ENCODE results near the gene CGB1. TPM values are rescaled to one million over a fixed set of nuclear protein-coding genes. Genes with fewer than 3 reads are reported as not detected.

CGB1 gene
- total RNA-seq, 4 donors from 2014 or later = not detected

GRCh38 chr19:48986211-48986610 is 50.5 kb downstream of the CGB1 start:
- Histone ChIP-seq H3K4me1 (peaks cover 0 to 18% (median 4%) of the 10 kb centered on the region in 4 donors), H3K27ac (no peak overlapping the region), H3K9me3 (no peaks in the 10 kb centered on the region), H3K4me3 (no peak overlapping the region), H3K27me3 (no peaks in the 10 kb centered on the region), H3K36me3 (peaks cover under 1 to 92% (median 24%) of the 10 kb centered on the region in 3 donors)
- WGBS, 2 donors = 87 to 95% methylated on average over 3 of the region's 3 CpGs
- TF ChIP-seq EP300 (IDR thresholded peaks at IDR 0.05) = no peak
- no peak for TF ChIP-seq CTCF (IDR thresholded peaks at IDR 0.05)
- TF ChIP-seq POLR2A (IDR thresholded peaks at IDR 0.05) = no peak
- DNase-seq (ENCODE audit: low spot score in 2 of 2) = no peak

- peaks cover 0 to 13% (median 0%) of the 10 kb centered on the region in 4 donors for H3K4me1 ChIP-seq
- no peak overlapping the region for H3K27ac ChIP-seq
- TF ChIP-seq CTCF (IDR thresholded peaks at IDR 0.05) = no peak
- no peak for TF ChIP-seq POLR2A (IDR thresholded peaks at IDR 0.05)
- TF ChIP-seq EP300 (IDR thresholded peaks at IDR 0.05) = no peak
- H3K9me3 ChIP-seq = no peaks in the 10 kb centered on the region
- DNase-seq (ENCODE audit: low spot score in 2 of 2) = no peak
- WGBS, 2 donors = 94 to 95% methylated on average over 13 of the region's 13 CpGs
- H3K36me3 ChIP-seq = peaks cover 3 to 97% (median 24%) of the 10 kb centered on the region in 3 donors
- no peak overlapping the region for H3K4me3 ChIP-seq
- no peaks in the 10 kb centered on the region for H3K27me3 ChIP-seq
Observed at GRCh38 chr19:48985711-48986110, 51.0 kb downstream of the CGB1 start.

Small RNAs within 50 kb of the gene (small RNA-seq; reads per million reads assigned to genes)
- gene MIR6798 (not detected), gene RN7SL708P (not detected)

Other genes starting within 250 kb of the CGB1 start
- gene BCAT2, start 225.9 kb downstream of the CGB1 start, total RNA-seq = 100 to 1,000 TPM in 1 of 4 donors, 10 to 100 TPM in 3; 75.8 to 108 (median 88.3) TPM
- gene HSD17B14, start 200.4 kb downstream of the CGB1 start, total RNA-seq = 10 to 100 TPM; 20.1 to 34.5 (median 26.3) TPM
- gene PLEKHA4, start 168.3 kb downstream of the CGB1 start, total RNA-seq = 100 to 1,000 TPM; 211 to 444 (median 282) TPM
- gene PPP1R15A, start 164.5 kb downstream of the CGB1 start, total RNA-seq = 100 to 1,000 TPM in 2 of 4 donors, 10 to 100 TPM in 2; 81.0 to 171 (median 101) TPM
- gene TULP2, start 138.2 kb downstream of the CGB1 start, total RNA-seq = 1 to 10 TPM in 1 of 4 donors, under 1 TPM in 2, not detected in 1; 0.22 to 2.5 (median 0.60) TPM
- 100 to 1,000 TPM; 220 to 352 (median 287) TPM for gene NUCB1, start 136.6 kb downstream of the CGB1 start, total RNA-seq
- 1 to 10 TPM in 1 of 4 donors, not detected in 3; 1.2 TPM for gene DHDH, start 103.2 kb downstream of the CGB1 start, total RNA-seq
- gene BAX, start 82.0 kb downstream of the CGB1 start, total RNA-seq = 10 to 100 TPM; 31.4 to 61.2 (median 38.4) TPM
- gene FTL, start 71.6 kb downstream of the CGB1 start, total RNA-seq = 1,000 to 10,000 TPM; 5,480 to 8,362 (median 5,857) TPM
- gene GYS1, start 43.6 kb downstream of the CGB1 start, total RNA-seq = 10 to 100 TPM; 28.8 to 42.0 (median 31.0) TPM
- gene RUVBL2, start 43.0 kb downstream of the CGB1 start, total RNA-seq = 100 to 1,000 TPM in 1 of 4 donors, 10 to 100 TPM in 3; 69.2 to 120 (median 78.5) TPM
- gene LHB, start 19.8 kb downstream of the CGB1 start, total RNA-seq = 1 to 10 TPM in 1 of 4 donors, not detected in 3; 2.6 TPM
- gene CGB3, start 12.6 kb downstream of the CGB1 start, total RNA-seq = not detected
- gene CGB2, start 5.0 kb downstream of the CGB1 start, total RNA-seq = not detected
- gene CGB5, start 7.0 kb upstream of the CGB1 start, total RNA-seq = not detected
- not detected for gene CGB8, start 12.2 kb upstream of the CGB1 start, total RNA-seq
- gene CGB7, start 20.9 kb upstream of the CGB1 start, total RNA-seq = not detected
- gene NTF4, start 27.9 kb upstream of the CGB1 start, total RNA-seq = not detected
- gene KCNA7, start 35.8 kb upstream of the CGB1 start, total RNA-seq = not detected
- 100 to 1,000 TPM; 286 to 444 (median 400) TPM for gene SNRNP70, start 48.6 kb upstream of the CGB1 start, total RNA-seq
- gene LIN7B, start 77.5 kb upstream of the CGB1 start, total RNA-seq = 10 to 100 TPM; 15.7 to 24.9 (median 19.6) TPM
- gene C19orf73, start 82.2 kb upstream of the CGB1 start, total RNA-seq = 1 to 10 TPM in 3 of 4 donors, not detected in 1; 1.0 to 7.8 (median 5.0) TPM
- 1 to 10 TPM; 1.8 to 6.7 (median 3.5) TPM for gene PPFIA3, start 82.6 kb upstream of the CGB1 start, total RNA-seq
- gene HRC, start 118.5 kb upstream of the CGB1 start, total RNA-seq = 1 to 10 TPM in 3 of 4 donors, under 1 TPM in 1; 0.60 to 4.3 (median 2.6) TPM
- gene TRPM4, start 120.9 kb upstream of the CGB1 start, total RNA-seq = 10 to 100 TPM; 12.6 to 22.4 (median 16.7) TPM

Data from tibial nerve (tissue), 4 donors.